Cerebellar cortex (tissue), 1 donor: ENCODE measurements around the gene CYSTM1.

Experiments used
- DNase-seq: peaks from one replicate; pipeline ENCODE4 v3.0.0-alpha.2; 2015; ENCODE audit warnings: low spot score

The CYSTM1 gene

DNA sequence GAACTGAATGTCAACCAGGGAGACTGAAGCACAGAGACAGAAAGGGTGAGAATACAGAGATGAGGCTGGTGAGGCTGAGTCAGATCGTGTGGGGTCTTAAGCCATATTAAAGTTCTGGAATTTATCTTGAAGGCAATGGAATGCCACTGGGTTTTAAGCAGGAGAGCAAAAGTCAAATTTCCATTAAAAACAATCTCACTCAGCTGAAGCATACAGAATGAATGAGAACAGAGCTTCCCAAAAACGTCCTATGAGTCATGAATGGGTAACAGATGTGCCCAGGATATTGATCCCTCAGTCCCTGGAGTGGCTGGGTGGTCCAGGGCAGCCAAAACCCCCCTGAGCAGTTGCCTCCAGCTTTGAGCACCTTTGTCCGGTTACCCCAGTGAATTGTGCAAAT is 83.0 kb downstream of the CYSTM1 start:
- DNase-seq: no peak

DNA sequence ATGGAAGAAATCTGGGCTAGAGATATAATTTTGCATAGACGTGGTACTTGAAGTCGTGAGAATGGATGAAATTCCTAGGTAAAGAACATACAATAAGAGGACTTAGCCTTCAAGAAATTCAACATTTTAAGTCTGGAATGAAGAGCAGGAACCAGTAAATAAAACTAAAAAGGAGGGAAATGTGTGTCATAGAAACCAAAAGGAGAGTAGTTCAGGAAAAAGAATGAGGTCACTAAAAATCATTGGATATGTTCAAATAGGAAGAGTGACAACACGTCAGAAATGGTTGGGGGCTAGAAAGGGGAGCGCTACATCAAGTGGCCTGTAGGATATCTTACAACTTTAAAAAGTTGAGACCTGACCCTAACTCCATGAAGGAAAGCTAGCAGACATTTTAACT is 83.9 kb downstream of the CYSTM1 start:
- DNase-seq: no peak

GRCh38 chr5:140259500-140259899 is 84.5 kb downstream of the CYSTM1 start:
- no peak for DNase-seq

- no peak for DNase-seq
These were observed 85.2 kb downstream of the CYSTM1 start for GRCh38 chr5:140260089-140260656.

DNA sequence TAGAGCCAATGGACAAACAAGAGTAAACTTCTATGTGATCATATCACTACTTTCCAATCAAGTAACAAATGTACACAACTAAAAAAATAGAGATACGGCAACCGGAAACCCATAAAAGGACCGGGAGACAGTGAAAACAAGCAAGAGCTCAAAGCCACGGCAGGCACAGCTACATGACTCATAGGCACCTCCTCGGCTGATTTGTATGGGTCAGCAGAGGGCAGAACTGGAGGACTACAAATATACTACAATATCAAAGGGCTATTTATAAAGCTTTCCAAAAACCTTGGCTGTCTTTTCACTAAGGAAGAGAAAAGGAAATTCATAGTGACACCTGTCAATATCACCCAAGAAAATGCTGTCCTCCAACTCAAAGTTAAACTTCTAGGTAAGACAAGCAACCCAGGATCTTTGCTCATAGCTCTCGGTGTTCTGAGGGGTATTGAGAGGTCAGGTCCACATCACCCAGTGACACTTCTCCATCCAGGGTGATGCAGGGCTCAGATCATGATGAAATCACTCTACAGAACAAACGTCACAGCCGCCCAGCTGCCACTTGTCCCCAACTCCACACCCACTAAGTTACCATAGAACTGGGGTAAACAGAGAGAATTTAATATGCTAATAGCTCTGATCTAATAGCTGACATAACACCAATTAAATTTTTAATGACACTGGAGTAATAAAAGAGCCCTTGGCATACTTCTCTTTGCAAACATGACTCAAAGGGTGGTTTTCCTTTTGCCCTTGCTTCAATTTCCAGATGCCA is 86.6 kb downstream of the CYSTM1 start:
- no peak for DNase-seq

- no peak for DNase-seq
These were observed 87.2 kb downstream of the CYSTM1 start for GRCh38 chr5:140262221-140262620.

DNA sequence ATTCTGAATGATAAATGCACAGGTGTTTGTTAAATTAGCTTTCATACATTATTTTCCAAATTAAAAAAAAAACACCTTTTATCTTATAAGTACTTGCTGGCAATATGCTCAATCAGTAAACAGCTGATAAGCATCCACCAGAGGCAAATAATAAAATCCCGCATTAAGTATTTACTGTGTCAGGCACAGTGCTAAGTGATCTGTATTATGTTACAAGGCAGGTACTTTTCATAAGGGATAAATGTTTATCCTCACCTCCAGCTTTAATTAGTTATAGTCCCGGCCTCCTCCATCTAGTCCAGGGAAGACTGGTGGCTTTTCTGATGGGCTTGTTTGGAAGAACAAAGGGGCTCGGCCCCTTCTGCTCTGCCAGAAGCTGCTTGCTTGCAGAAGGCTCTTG is 87.9 kb downstream of the CYSTM1 start:
- no peak for DNase-seq

DNA sequence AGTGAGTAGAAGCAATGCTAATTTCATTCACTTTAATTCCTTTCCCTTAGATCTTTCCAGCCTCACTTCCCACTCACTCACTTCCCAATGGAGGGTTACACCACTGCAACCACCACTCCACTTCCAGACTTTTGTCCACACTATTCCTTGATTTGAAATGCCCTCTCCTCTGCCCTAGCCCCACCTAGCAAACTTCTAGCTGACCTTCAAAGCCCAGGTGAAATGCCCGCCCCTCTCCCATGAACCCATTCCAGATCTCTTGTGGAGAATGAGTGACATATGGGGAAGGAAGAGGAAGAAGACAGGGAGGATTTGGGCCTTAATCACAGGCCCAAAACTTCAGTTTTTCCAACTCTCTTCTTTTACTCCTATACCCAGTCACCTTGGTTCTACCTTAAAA is 90.9 kb downstream of the CYSTM1 start:
- DNase-seq: no peak

- DNase-seq: no peak
These were observed 91.6 kb downstream of the CYSTM1 start for GRCh38 chr5:140266471-140267200.

- no peak for DNase-seq
These were observed 92.2 kb downstream of the CYSTM1 start for GRCh38 chr5:140267201-140267540.

DNA sequence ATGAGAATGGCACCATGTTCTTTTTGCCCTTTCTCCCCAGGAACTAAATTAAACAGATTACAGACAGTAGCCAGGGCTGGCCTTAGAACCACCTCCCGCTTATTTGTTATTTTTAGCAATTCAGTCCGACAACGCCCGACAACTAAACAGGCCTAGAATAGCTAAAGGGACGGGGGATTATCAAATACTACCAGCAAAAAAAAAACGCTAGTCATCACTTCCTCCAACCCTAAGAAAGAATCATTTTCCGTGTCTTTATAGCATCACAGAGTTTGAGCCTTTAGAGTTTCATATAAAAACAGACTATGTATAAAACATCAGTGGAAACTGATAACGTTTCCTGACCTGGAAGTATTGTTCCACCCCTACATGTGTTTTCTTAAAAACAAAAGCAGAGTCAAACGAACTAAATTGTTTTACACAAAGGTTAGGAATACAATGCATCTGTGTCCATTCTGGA is 92.6 kb downstream of the CYSTM1 start:
- no peak for DNase-seq

DNA sequence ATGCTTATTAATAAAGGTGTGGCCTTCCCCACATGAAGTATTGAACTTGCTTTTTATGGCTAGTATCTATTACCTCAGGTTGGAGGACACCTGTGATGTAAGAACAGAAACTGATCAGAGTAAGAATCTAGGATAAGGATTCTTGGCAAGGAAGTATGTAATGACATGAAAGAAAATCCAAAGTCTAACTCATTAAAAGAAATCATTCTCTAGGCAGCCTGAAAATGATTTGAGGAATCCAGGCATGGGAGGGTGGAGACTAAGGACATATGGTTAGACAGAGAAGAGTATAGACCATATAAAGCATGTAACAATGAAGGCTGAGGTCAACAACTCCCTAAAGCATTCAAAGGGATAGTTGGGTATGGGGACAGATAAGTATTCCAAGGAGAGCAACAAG is 95.0 kb downstream of the CYSTM1 start:
- DNase-seq: no peak

DNA sequence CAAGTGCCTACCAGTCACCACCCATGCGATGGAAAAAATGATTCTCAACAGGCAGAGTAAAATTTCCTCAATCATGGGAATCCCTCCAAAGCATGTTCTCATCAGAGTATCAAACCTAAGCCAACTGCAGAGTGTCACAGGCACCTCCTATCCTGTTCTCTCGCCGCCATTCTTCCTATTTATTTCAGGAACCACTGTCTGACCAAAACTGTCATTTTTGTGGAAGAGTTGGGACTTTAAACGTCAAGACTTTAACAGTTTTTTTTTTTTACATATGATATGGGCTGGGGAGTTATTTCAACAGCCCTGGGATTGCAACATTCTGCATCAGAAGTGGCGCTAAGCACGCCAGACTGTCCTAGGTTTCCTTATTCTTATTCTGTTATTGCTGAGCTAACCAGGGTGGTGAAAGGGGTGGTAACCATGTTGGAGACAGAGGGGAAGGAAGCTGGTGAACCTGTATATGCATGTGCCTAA is 98.5 kb downstream of the CYSTM1 start:
- no peak for DNase-seq

DNA sequence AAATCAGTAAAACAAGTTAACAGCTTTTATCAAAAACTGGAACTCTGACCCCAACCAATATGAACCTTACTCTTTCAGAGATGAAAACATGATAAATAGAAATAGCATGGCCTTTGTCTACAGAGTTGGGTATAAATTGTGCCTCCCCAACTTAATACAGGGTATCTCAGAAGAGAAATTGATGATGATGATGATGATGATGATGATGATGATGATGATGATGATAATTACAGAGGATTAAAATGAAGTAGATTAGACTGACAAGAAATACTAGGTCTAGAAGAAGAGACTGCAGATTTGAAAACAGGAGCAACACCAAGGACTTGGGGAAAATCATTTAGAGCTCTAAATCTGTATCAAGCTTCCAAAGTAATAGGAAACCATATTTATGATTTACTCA is 100.8 kb downstream of the CYSTM1 start:
- DNase-seq: no peak

DNA sequence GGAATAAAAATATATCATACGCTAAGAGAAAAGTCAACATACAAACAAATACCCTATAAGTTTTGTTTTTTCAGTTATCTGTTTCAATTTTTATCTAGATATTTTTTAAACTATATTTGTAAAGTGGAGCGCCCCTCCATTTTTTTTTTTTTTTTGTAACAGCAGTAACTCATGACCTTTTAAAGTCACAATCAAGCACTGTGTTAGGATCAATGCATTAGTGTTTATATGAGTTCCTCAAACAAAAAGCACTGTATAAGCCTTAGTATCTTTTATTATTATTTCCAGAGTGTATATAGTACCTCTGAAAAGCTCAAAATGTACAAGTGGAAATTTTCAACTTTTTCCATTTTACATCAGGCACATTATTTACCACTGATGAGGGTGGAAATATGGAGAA is 107.3 kb downstream of the CYSTM1 start:
- no peak for DNase-seq

DNA sequence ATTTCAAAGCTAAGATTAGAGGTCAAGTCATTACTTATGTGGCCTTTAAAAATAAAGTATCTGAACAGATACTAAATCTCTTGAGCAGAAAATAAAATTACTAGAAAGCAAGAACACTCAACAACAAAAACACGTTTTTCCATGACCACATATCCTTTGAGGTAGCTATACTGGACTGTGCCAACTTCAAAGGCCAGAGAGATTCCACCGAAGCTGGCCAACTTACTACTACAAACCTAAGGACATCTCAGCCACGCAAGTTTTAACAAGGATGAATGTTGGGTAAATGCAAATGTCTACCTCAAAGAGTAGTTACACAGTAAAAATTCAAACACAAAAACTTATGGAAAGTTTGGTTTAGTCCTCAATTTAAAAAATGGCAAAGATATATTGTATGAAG is 109.0 kb downstream of the CYSTM1 start:
- DNase-seq: no peak

DNA sequence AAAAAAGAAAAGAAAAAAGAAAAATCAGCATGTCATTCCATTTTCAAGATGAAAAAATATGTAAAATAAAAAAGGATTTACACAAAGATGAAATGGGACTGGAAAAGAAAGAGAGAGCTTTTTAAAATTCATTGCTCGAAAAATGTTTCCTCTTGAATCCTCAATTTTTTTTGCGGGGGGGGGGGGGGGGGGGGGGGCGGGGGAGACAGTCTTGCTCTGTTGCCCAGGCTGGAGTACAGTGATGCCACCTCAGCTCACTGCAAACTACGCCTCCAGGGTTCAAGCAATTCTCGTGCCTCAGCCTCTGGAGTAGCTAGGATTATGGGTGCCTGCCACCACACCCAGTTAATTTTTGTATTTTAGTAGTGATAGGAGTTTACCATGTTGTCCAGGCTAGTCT is 111.4 kb downstream of the CYSTM1 start:
- no peak for DNase-seq

- DNase-seq: no peak
These were observed 113.0 kb downstream of the CYSTM1 start for GRCh38 chr5:140287801-140288521.

DNA sequence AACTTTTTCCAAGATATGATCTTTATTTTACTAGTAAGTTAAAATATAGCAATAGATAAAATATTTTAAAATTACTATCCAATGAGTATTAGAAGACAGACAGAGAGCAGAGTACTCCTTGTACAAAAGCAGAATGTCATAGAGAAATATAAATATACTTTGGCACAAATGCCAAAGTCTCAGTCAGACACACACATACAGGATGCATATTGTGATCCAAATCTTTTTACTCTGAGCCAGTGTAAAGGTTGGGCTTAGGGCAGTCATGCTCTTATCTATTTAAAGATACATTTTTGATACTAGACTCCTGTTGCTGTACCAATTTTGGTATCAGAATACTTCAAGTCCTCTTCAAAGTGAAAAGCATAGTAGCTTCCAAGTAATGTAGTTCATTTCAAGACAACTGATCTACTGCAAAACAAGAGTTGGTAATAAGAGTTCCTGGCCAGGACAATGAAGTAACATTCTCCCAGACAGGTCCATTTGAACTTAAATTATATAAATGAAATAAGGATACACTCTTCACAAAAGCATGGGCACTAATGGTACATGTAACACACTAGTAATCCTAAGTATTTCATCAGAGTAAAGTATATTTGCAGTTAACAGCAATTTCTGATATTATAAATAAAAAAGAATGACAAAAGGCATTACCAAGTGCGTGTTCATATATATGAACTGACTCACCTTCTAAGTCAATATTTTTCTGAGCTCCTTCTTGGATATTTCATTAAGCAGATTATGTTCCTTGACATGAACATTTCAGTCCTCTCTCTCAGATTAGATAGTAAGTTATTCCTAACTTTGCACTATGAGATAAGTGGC is 117.4 kb downstream of the CYSTM1 start:
- DNase-seq: no peak
